NT2/D1 (cell line): ENCODE results near the gene RMC1.
"Not testable (repeated sequence)": the region's sequence is repeated elsewhere in the genome, so short reads cannot be mapped to it uniquely, and the experiment has no call there.

Source experiments
- DNase-seq: peaks from one replicate; pipeline ENCODE4 v3.0.0-alpha.2; 2011; ENCODE audit warnings: low read depth, low spot score
- H3K27me3 ChIP-seq: 2 replicates; pipeline ENCODE4 v1.6.0; 2011; ENCODE audit warnings: mild to moderate bottlenecking; ENCODE audit not compliant: insufficient read length, insufficient read depth
- H3K36me3 ChIP-seq: 2 replicates; pipeline ENCODE4 v1.6.1; 2011; ENCODE audit warnings: mild to moderate bottlenecking, low read length, mixed read lengths; ENCODE audit not compliant: insufficient read depth, insufficient read length
- H3K4me1 ChIP-seq: 2 replicates; pipeline ENCODE4 v1.5.1; 2011; ENCODE audit not compliant: insufficient read depth, insufficient read length
- H3K4me3 ChIP-seq: 2 replicates; pipeline ENCODE4 v1.5.1; 2011; ENCODE audit warnings: low read depth; ENCODE audit not compliant: insufficient read length
- H3K9ac ChIP-seq: 2 replicates; pipeline ENCODE4 v1.6.0; 2011; ENCODE audit warnings: low read depth; ENCODE audit not compliant: insufficient read length
- H3K9me3 ChIP-seq: 2 replicates; pipeline ENCODE4 v1.5.1; 2011; ENCODE audit warnings: mild to moderate bottlenecking, low read length; ENCODE audit not compliant: insufficient read depth
- SUZ12 ChIP-seq: IDR thresholded peaks from 2 replicates; pipeline ENCODE4 v1.6.1; 2011; ENCODE audit not compliant: insufficient read length, insufficient read depth; ENCODE audit errors: extremely low read depth
- YY1 ChIP-seq: IDR thresholded peaks from 2 replicates; pipeline ENCODE4 v1.6.1; 2011; ENCODE audit not compliant: insufficient read length, insufficient read depth
- ZNF274 ChIP-seq: IDR thresholded peaks from 2 replicates; pipeline ENCODE4 v1.6.1; 2011; ENCODE audit warnings: mild to moderate bottlenecking, low read depth, low read length

Gene RMC1

GRCh38 chr18:23572570-23572969, 69.3 kb downstream of the RMC1 start:
- DNase-seq: no peak
- TF ChIP-seq SUZ12 (no peak), ZNF274 (no peak), YY1 (no peak)
- Histone ChIP-seq H3K9me3 (no peaks in the 10 kb centered on the region), H3K4me1 (no peaks in the 10 kb centered on the region), H3K27me3 (no peaks in the 10 kb centered on the region), H3K9ac (no peak overlapping the region), H3K4me3 (no peak overlapping the region), H3K36me3 (peaks cover 57% of the 10 kb centered on the region)

GRCh38 chr18:23573020-23573419, 69.7 kb downstream of the RMC1 start:
- no peak for DNase-seq
- Histone ChIP-seq H3K27me3 (no peaks in the 10 kb centered on the region), H3K9ac (no peak overlapping the region), H3K4me1 (no peaks in the 10 kb centered on the region), H3K36me3 (peaks cover 52% of the 10 kb centered on the region), H3K9me3 (no peaks in the 10 kb centered on the region), H3K4me3 (no peak overlapping the region)
- TF ChIP-seq ZNF274: no peak
- TF ChIP-seq YY1: no peak
- no peak for TF ChIP-seq SUZ12

- Histone ChIP-seq H3K4me3 (no peak overlapping the region), H3K4me1 (no peaks in the 10 kb centered on the region), H3K27me3 (no peaks in the 10 kb centered on the region), H3K36me3 (peaks cover 48% of the 10 kb centered on the region), H3K9me3 (no peaks in the 10 kb centered on the region; the same call in 1 of the 2 replicates), H3K9ac (no peak overlapping the region)
- no peak for DNase-seq
- TF ChIP-seq YY1 (no peak), SUZ12 (no peak), ZNF274 (no peak)
Observed at GRCh38 chr18:23573626-23574431, 70.5 kb downstream of the RMC1 start.

- Histone ChIP-seq H3K27me3 (no peaks in the 10 kb centered on the region), H3K9me3 (no peaks in the 10 kb centered on the region; the same call in 1 of the 2 replicates), H3K4me3 (no peak overlapping the region), H3K36me3 (peaks cover 40% of the 10 kb centered on the region), H3K9ac (no peak overlapping the region), H3K4me1 (no peaks in the 10 kb centered on the region)
- no peak for DNase-seq
- TF ChIP-seq ZNF274 (no peak), SUZ12 (no peak), YY1 (no peak)
Observed at GRCh38 chr18:23574611-23575308, 71.4 kb downstream of the RMC1 start.

GRCh38 chr18:23575309-23575651, 72.0 kb downstream of the RMC1 start:
- no peaks in the 10 kb centered on the region; the same call in 1 of the 2 replicates for H3K9me3 ChIP-seq
- H3K4me3 ChIP-seq: no peak overlapping the region
- DNase-seq: no peak
- H3K27me3 ChIP-seq: no peaks in the 10 kb centered on the region
- no peak overlapping the region for H3K9ac ChIP-seq
- no peak for TF ChIP-seq YY1
- peaks cover 34% of the 10 kb centered on the region for H3K36me3 ChIP-seq
- no peaks in the 10 kb centered on the region for H3K4me1 ChIP-seq

DNA sequence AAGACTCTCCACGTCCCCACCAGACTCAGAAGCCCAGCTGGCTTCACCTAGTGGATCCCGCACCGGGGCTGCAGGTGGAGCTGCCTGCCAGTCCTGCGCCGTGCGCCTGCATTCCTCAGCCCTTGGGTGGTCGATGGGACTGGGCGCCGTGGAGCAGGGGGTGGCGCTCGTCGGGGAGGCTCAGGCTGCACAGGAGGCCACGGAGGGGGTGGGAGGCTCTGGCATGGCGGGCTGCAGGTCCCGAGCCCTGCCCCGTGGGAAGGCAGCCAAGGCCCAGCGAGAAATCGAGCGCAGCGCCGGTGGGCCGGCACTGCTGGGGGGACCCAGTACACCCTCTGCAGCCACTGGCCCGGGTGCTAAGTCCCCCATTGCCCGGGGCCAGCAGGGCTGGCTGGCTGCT, 74.2 kb downstream of the RMC1 start:
- H3K9ac ChIP-seq, H3K4me1 ChIP-seq, H3K9me3 ChIP-seq, DNase-seq, H3K4me3 ChIP-seq, H3K27me3 ChIP-seq: not testable (repeated sequence)
- H3K36me3 ChIP-seq: peaks cover 19% of the 10 kb centered on the region

GRCh38 chr18:23578067-23578701, 74.9 kb downstream of the RMC1 start:
- no peak for DNase-seq
- TF ChIP-seq ZNF274: no peak
- Histone ChIP-seq H3K27me3 (no peaks in the 10 kb centered on the region), H3K4me1 (no peaks in the 10 kb centered on the region), H3K4me3 (no peak overlapping the region), H3K36me3 (peaks cover 14% of the 10 kb centered on the region), H3K9me3 (no peaks in the 10 kb centered on the region; the same call in 1 of the 2 replicates), H3K9ac (no peak overlapping the region)
